HepG2 (cell line): ENCODE data around the gene TLE2. TPM values are rescaled to one million over a fixed set of nuclear protein-coding genes. Genes with fewer than 3 reads are reported as not detected.

Experiments used
- ASH2L ChIP-seq: fragments of 300-600, 200-600 bp; sonication (generic); IDR thresholded peaks from 2 replicates; pipeline ENCODE4 v1.7.0; 2017; ENCODE audit warnings: low read depth, mild to moderate bottlenecking, moderate library complexity, mixed read lengths, low read length; ENCODE audit not compliant: insufficient read length
- ATF7 ChIP-seq, 2 experiments: fragments of 450-650 bp in 1 of 2; sonication (generic) in 1 of 2; formaldehyde crosslinking in 1 of 2; IDR thresholded peaks; 2 replicates each; pipeline versions ENCODE4 v1.4.0 to v1.6.1; 2016 to 2020; ENCODE audit warnings: antibody characterized with exemption in 1 of 2, mild to moderate bottlenecking in 1 of 2, missing genetic modification reagents in 1 of 2
- CHD4 ChIP-seq: fragments of 200-600 bp; sonication (generic); IDR thresholded peaks from 2 replicates; pipeline ENCODE4 v1.7.0; 2017; ENCODE audit warnings: mild to moderate bottlenecking, low read length, borderline replicate concordance
- HHEX ChIP-seq: IDR thresholded peaks from 2 replicates; pipeline ENCODE4 v1.6.1; 2016; ENCODE audit warnings: control low read depth
- KMT2B ChIP-seq: IDR thresholded peaks from 2 replicates; pipeline ENCODE4 v1.6.1; 2016; ENCODE audit warnings: missing genetic modification reagents, missing compliant biosample characterization
- NR3C1 ChIP-seq: sonication (generic); formaldehyde crosslinking; IDR thresholded peaks from 2 replicates; pipeline ENCODE4 v1.4.0; 2020; ENCODE audit warnings: missing genetic modification reagents
- SAP130 ChIP-seq: IDR thresholded peaks from 2 replicates; pipeline ENCODE4 v1.6.1; 2016; ENCODE audit warnings: low read depth
- SMARCC2 ChIP-seq: fragments of 450-650 bp; IDR thresholded peaks from 2 replicates; pipeline ENCODE4 v1.6.1; 2017; ENCODE audit warnings: antibody characterized with exemption, mild to moderate bottlenecking
- SP4 ChIP-seq: sonication (generic); formaldehyde crosslinking; IDR thresholded peaks from 2 replicates; pipeline ENCODE4 v1.8.1; 2023; ENCODE audit warnings: mild to moderate bottlenecking, missing genetic modification reagents
- ZBTB42 ChIP-seq: sonication (generic); formaldehyde crosslinking; IDR thresholded peaks from 2 replicates; pipeline ENCODE4 v1.5.0; 2020; ENCODE audit warnings: mild to moderate bottlenecking, missing genetic modification reagents
- ZMYM4 ChIP-seq: sonication (generic); formaldehyde crosslinking; IDR thresholded peaks from 2 replicates; pipeline ENCODE4 v1.8.1; 2023; ENCODE audit warnings: mild to moderate bottlenecking, missing genetic modification reagents
- ZNF326 ChIP-seq: sonication (generic); formaldehyde crosslinking; IDR thresholded peaks from 2 replicates; pipeline ENCODE4 v1.4.0; 2020; ENCODE audit warnings: missing genetic modification reagents, borderline replicate concordance
- ZNF780A ChIP-seq: sonication (generic); formaldehyde crosslinking; IDR thresholded peaks from 2 replicates; pipeline ENCODE4 v1.8.0; 2022; ENCODE audit warnings: mild to moderate bottlenecking, missing genetic modification reagents, moderate library complexity
- polyA plus RNA-seq, 8 experiments: library from polyadenylated mRNA; depleted of rRNA in 3 of 8; stranded (reverse) in 7 of 8; unstranded in 1 of 8; fragments of >200 nt; fragmentation: Illumina TruSeq in 4 of 8; extraction: Trizol in 4 of 8; gene quantifications; 2 replicates each; pipeline versions ENCODE4 v1.2.1 to v1.2.3, GENCODE V29; 2011 to 2016; ENCODE audit warnings: low read depth in 4 of 8, missing spikeins in 1 of 8, mixed read lengths in 1 of 8; ENCODE audit not compliant: insufficient read depth in 1 of 8
- total RNA-seq, 5 experiments: library from RNA; depleted of rRNA; stranded (reverse); fragments of >200 nt; fragmentation: Illumina TruSeq; extraction: Trizol; gene quantifications; 2 replicates each; pipeline ENCODE4 v1.2.3, GENCODE V29; 2016; ENCODE audit warnings: low read depth in 1 of 5
- TF ChIP-seq, protein P1 (sequence below): sonication (generic); formaldehyde crosslinking; IDR thresholded peaks from 2 replicates; pipeline ENCODE4 v1.4.0; 2020; ENCODE audit warnings: missing genetic modification reagents
- TF ChIP-seq, protein P2 (sequence below): sonication (generic); formaldehyde crosslinking; conservative IDR thresholded peaks from 2 replicates; pipeline ENCODE4 v1.4.0; 2020; ENCODE audit warnings: mild to moderate bottlenecking, missing genetic modification reagents, moderate library complexity
- TF ChIP-seq, protein P3 (sequence below): sonication (generic); IDR thresholded peaks from 2 replicates; pipeline ENCODE4 v1.6.1; 2016; ENCODE audit warnings: low read depth, borderline replicate concordance
- TF ChIP-seq, protein P4 (sequence below): IDR thresholded peaks from 2 replicates; pipeline ENCODE4 v1.6.1; 2012; ENCODE audit warnings: low read length, improper control_type of control experiment
- TF ChIP-seq, protein P5 (sequence below), 2 experiments: sonication (generic) in 1 of 2; formaldehyde crosslinking in 1 of 2; IDR thresholded peaks; 2 replicates each; pipeline versions ENCODE4 v1.4.0 to v1.6.1; 2018 to 2020; ENCODE audit warnings: missing genetic modification reagents in 2 of 2, borderline replicate concordance in 1 of 2, low read depth in 1 of 2, mild to moderate bottlenecking in 1 of 2, missing biosample characterization in 1 of 2

Gene TLE2
- total and polyA plus RNA-seq, 2 of the 13 experiments (the other 11 are each of a cell fraction or from before 2014, with no cell fraction given) = 0.07 to 0.81 TPM

DNA sequence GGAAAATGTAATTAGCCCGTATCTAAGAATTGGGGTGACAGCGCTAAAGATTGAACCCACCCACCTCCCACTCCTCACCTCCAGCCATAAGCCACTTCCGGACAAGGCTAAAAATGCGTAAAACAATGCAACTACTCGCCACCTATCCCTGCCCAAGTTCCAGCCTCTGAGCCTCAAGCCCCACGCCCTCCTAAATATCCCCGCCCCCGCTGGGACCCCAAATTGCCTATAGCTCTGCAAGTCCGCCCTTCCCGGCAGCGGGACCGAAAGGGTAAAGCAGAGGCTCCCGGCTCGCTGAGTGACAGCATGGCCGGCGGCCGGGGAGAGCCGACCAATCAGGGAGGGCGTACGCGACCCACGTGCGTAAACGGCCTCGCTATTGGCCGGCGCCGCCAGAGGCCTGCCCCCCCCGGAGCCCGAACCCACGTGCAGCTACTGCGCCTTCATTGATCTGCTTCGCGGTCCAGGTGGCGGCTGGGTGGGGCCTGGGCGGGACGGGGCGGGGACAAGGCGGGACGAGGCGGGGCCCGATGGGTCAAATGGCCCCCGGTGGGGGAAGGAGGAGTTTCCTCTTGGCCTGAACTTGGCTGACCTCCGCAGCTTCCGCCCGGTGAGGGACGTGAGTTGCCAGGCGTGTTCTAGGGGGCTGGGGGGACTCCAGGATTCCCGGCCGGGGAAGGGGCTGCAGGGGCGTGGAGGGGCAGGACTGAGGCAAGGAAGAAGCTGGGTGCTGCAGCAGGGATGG, 51.9 kb downstream of the TLE2 start, which contains the start of gene TLE6 (continued):
- no peak for TF ChIP-seq ZBTB42 (CRISPR knock-in tag)
- TF ChIP-seq, protein P1, sequence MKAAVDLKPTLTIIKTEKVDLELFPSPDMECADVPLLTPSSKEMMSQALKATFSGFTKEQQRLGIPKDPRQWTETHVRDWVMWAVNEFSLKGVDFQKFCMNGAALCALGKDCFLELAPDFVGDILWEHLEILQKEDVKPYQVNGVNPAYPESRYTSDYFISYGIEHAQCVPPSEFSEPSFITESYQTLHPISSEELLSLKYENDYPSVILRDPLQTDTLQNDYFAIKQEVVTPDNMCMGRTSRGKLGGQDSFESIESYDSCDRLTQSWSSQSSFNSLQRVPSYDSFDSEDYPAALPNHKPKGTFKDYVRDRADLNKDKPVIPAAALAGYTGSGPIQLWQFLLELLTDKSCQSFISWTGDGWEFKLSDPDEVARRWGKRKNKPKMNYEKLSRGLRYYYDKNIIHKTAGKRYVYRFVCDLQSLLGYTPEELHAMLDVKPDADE = no peak
- TF ChIP-seq, protein P2, sequence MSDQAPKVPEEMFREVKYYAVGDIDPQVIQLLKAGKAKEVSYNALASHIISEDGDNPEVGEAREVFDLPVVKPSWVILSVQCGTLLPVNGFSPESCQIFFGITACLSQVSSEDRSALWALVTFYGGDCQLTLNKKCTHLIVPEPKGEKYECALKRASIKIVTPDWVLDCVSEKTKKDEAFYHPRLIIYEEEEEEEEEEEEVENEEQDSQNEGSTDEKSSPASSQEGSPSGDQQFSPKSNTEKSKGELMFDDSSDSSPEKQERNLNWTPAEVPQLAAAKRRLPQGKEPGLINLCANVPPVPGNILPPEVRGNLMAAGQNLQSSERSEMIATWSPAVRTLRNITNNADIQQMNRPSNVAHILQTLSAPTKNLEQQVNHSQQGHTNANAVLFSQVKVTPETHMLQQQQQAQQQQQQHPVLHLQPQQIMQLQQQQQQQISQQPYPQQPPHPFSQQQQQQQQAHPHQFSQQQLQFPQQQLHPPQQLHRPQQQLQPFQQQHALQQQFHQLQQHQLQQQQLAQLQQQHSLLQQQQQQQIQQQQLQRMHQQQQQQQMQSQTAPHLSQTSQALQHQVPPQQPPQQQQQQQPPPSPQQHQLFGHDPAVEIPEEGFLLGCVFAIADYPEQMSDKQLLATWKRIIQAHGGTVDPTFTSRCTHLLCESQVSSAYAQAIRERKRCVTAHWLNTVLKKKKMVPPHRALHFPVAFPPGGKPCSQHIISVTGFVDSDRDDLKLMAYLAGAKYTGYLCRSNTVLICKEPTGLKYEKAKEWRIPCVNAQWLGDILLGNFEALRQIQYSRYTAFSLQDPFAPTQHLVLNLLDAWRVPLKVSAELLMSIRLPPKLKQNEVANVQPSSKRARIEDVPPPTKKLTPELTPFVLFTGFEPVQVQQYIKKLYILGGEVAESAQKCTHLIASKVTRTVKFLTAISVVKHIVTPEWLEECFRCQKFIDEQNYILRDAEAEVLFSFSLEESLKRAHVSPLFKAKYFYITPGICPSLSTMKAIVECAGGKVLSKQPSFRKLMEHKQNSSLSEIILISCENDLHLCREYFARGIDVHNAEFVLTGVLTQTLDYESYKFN (CRISPR knock-in tag) = peak; percentile 81
- TF ChIP-seq ZMYM4 (CRISPR knock-in tag) = 0 out of 2 replicates have a peak, but pooled peaks have one; percentile 25
- no peak for TF ChIP-seq CHD4
- no peak for TF ChIP-seq ATF7 (IDR thresholded peaks at IDR 0.05)
- peak; percentile 26; the same call in 1 of the 2 replicates for TF ChIP-seq ATF7 (CRISPR knock-in tag; IDR thresholded peaks at IDR 0.05)
- no peak for TF ChIP-seq HHEX (CRISPR knock-in tag)
- TF ChIP-seq, protein P3, sequence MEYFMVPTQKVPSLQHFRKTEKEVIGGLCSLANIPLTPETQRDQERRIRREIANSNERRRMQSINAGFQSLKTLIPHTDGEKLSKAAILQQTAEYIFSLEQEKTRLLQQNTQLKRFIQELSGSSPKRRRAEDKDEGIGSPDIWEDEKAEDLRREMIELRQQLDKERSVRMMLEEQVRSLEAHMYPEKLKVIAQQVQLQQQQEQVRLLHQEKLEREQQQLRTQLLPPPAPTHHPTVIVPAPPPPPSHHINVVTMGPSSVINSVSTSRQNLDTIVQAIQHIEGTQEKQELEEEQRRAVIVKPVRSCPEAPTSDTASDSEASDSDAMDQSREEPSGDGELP = peak; percentile 89
- TF ChIP-seq ZNF780A (CRISPR knock-in tag) = 0 out of 2 replicates have a peak, but pooled peaks have one; percentile 39
- TF ChIP-seq SMARCC2 = no peak
- TF ChIP-seq, protein P4, sequence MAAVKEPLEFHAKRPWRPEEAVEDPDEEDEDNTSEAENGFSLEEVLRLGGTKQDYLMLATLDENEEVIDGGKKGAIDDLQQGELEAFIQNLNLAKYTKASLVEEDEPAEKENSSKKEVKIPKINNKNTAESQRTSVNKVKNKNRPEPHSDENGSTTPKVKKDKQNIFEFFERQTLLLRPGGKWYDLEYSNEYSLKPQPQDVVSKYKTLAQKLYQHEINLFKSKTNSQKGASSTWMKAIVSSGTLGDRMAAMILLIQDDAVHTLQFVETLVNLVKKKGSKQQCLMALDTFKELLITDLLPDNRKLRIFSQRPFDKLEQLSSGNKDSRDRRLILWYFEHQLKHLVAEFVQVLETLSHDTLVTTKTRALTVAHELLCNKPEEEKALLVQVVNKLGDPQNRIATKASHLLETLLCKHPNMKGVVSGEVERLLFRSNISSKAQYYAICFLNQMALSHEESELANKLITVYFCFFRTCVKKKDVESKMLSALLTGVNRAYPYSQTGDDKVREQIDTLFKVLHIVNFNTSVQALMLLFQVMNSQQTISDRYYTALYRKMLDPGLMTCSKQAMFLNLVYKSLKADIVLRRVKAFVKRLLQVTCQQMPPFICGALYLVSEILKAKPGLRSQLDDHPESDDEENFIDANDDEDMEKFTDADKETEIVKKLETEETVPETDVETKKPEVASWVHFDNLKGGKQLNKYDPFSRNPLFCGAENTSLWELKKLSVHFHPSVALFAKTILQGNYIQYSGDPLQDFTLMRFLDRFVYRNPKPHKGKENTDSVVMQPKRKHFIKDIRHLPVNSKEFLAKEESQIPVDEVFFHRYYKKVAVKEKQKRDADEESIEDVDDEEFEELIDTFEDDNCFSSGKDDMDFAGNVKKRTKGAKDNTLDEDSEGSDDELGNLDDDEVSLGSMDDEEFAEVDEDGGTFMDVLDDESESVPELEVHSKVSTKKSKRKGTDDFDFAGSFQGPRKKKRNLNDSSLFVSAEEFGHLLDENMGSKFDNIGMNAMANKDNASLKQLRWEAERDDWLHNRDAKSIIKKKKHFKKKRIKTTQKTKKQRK = no peak
- peak; percentile 92 for TF ChIP-seq SP4 (CRISPR knock-in tag)
- peak; percentile 98 for TF ChIP-seq SAP130 (CRISPR knock-in tag)
- TF ChIP-seq ZNF326 (CRISPR knock-in tag) = no peak
- TF ChIP-seq NR3C1 (CRISPR knock-in tag) = no peak
- TF ChIP-seq ASH2L = no peak
- TF ChIP-seq, protein P5, sequence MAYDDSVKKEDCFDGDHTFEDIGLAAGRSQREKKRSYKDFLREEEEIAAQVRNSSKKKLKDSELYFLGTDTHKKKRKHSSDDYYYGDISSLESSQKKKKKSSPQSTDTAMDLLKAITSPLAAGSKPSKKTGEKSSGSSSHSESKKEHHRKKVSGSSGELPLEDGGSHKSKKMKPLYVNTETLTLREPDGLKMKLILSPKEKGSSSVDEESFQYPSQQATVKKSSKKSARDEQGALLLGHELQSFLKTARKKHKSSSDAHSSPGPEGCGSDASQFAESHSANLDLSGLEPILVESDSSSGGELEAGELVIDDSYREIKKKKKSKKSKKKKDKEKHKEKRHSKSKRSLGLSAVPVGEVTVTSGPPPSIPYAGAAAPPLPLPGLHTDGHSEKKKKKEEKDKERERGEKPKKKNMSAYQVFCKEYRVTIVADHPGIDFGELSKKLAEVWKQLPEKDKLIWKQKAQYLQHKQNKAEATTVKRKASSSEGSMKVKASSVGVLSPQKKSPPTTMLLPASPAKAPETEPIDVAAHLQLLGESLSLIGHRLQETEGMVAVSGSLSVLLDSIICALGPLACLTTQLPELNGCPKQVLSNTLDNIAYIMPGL (CRISPR knock-in tag; IDR thresholded peaks at IDR 0.05; ENCODE audit: borderline replicate concordance in 1 of 2, low read depth in 1 of 2) = peak in 1 of 2 experiments; percentile 24; a peak in 2 of 4 replicates
- peak; percentile 48; the same call in 1 of the 2 replicates for TF ChIP-seq KMT2B
